GM18526 (cell line): ENCODE results near the gene EIF1AD.

Experiments used
- POLR2A ChIP-seq: IDR thresholded peaks from 3 replicates; pipeline ENCODE4 v1.6.1; 2011; ENCODE audit not compliant: insufficient read length; ENCODE audit errors: extremely low read depth

Gene EIF1AD

GRCh38 chr11:66001942-66002647 is at the start of gene EIF1AD, which contains the start of gene BANF1:
EIF1AD (minus strand) TSS chr11:66002157; CDS start chr11:66000389, 1,768 bp downstream.
BANF1 (plus strand) TSS chr11:66002503; CDS start chr11:66003251, 748 bp downstream.
- TF ChIP-seq POLR2A = peak; percentile 84

GRCh38 chr11:66051371-66051765 is 49.4 kb upstream of the EIF1AD start:
- TF ChIP-seq POLR2A = no peak

- no peak for TF ChIP-seq POLR2A
Observed at GRCh38 chr11:66050581-66051231, 48.7 kb upstream of the EIF1AD start.

DNA sequence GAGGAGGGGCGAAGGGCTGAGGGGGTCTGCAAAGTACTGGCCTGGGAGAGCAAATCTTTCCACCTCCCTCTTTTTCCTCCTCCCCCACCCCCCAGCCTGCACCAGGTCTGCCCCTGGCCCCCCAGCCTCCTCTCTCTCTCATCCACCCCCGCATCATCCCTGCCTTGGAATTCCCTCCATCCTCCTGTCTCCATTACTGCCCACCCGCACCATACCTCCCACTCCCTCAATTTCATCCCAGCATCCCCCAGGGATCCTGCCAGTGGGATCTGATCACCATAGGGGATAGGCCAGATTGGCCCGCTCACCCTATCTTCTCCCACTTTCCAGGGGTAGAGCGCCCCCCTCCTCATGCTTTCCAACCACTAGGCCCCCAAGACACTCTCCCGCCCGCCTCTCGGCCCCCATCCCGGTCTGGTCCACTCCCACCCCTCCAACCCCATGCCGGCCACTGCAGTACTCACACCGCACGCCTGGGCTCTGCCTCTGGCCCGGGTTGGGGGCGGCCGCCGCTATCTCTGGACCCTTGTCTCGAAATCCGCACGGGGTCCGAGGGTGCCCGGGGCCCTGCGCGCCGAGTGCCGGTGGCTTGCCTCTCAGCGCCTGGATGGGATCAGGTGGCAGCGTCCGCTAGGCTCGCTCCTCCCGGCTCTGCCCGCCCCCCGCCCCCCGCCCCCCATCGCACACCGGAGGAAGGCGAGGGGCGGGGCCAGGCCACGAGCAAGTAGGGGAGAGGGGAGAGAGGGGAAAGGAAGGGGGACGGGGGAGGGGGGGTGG is 46.8 kb upstream of the EIF1AD start, which contains the start of gene GAL3ST3:
Gene GAL3ST3 (minus strand): TSS at position 615 of the 777 bp plus-strand sequence. CDS start 3,746 bp downstream, outside the sequence.
- TF ChIP-seq POLR2A = no peak

DNA sequence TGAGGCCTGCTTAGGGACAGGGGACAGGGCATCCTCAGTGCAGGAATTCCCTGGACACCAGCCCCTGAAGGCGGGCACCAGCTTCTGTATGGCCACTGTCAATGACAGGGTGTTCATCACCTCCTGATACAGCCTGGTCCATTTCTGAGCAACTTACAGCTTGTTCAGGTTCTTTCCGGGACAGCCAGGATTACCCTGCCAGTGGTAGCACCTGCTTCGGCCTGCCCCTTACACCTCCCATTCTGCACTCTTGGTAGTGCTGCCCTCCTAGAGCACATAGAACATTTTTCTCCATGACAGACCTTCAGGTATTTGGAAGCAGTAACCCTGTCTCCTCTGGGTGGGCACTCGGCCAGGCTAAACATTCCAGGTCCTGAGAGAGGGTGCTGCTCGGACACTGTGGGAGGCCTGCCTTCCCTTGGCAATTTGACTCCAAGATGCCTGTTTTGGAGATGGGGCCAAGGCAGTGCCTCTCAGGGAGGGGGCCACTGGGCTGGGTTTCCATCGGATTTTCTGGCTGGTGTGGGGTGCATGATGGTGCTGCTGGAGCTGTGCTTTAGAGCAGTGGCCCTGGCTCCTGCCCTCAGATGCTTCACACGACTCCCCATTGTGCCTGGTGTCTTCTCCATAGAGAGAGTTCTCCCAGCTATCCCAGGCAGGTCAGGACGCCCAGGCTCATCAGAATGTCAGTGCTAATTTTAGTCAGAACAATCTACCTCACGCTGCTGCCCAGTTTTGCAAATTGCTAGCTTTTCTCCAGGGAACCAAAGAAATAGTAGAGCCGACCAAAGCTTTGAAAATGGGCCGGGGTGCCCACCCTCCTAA is 45.8 kb upstream of the EIF1AD start:
- TF ChIP-seq POLR2A = no peak

DNA sequence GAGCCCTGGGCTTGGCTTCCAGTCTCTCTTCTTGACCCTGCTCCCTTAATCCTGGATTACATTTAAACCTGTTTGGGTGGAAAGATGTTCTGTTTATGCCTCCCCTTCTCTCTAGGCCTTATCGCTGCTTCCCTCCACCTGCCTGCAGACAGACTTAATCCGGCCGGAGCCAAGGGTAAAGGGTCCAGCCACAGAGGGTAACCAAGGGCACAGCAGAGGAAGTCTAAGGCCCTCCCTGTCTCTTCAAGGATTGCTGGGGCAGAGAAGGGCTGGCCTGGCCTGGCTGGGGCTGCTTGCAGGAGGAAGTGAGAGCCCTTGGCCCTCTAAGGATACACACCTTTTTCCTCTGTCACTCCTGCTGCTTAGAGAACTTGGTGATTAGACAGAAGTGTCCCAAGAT is 44.9 kb upstream of the EIF1AD start:
- no peak for TF ChIP-seq POLR2A

DNA sequence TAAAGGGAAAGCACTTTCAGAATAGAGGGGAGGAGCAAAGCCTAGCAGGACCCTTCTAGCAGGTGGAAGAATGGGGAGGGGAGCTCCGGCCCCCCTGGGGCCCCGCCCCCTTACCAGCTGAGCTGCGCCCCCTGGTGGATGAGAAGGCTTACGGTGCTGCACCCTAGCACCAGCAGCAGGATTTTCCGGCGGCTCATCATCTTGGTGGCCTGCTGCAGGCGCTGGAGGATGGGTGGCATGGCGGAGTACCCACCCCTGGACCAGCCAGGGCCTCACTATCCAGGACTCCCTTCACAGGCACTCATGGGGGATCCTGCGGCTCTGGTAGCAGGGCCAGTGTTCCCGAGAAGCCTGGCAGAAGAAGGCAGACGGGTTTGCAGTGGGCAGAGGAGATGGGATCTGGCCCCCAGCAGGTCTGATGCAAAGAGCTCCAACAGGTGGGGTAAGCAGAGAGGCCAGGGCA is 43.3 kb upstream of the EIF1AD start:
- TF ChIP-seq POLR2A = no peak

GRCh38 chr11:66044757-66045156 is 42.8 kb upstream of the EIF1AD start:
- TF ChIP-seq POLR2A = no peak

DNA sequence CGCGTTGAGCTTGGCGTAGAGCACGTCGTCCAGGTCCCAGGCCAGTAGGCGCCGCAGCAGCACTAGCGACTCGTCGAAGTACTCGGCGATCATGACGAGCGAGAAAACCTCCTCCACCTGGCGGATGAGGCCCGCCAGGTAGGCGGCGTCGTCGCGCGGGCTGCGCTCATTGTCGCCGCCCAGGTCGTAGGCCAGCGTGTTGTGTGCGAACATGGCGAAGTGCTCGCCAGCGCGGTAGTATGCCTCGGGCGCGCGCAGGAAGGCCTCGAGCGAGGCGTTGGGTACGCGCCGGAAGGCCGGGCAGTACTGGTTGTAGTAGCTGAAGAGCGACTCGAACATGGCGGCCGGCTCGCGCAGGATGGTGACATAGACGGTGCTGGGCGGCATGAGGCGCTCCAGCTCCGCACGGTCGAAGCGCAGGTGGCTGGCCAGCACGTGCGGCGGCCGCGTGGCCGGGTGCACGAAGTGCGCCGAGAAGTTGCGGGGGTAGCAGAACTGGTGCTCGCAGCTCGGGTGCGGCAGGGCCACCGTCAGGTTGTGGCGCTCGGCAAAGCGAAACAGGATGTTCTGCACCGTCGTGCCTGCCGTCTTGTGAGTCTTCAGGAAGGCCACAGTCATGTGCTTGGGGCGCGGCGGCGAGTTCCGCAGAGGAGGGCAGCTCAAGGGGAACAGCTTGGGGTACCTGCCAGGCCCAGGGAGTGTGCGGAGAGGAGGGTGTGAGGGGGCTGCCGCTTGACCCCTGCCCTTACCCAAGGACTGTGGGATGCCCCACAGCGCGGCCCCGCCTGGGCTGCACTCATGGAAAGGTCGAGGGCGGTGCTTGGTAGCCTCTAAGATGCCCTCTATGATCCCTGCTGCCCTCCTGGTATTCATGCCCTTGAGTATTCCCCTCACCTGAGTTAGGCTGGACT is 41.3 kb upstream of the EIF1AD start:
- no peak for TF ChIP-seq POLR2A

- no peak for TF ChIP-seq POLR2A
Observed at GRCh38 chr11:66042227-66042995, 40.5 kb upstream of the EIF1AD start.

DNA sequence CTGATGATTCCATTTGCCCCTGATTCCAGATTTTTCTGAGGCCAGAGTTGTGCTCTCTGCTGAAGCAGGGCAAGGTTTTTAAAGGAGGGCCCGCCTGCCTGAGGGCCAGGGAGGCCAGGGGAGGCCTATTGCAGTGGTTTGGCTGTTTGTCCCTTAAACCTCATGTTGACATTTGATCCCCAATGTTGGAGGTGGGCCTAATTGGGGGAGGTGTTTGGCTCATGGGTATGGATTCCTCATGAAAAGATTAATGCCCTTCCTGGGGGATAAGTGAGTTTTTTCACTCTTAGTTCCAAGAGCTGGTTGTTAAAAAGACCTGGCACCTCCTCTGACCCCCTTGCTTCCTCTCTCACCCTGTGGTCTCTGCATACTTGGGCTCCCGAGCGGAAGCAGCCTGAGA is 37.8 kb upstream of the EIF1AD start:
- TF ChIP-seq POLR2A = no peak

DNA sequence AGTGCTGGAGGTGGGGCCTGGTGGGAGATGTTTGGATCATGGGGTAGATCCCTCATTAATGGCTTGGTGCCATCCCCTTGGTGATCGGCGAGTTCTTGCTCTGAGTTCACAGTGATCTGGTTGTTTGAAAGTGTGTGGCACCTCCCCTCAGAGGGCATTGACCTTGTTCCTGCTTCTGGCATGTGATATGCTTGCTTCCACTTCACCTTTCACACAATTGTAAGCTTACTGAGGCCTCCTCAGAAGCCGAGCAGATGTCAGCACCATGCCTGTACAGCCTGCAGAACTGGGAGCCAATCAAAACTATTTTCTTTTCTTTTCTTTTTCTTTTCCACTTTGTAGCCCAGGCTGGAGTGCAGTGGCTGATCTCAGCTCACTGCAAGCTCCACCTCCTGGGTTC is 35.4 kb upstream of the EIF1AD start:
- TF ChIP-seq POLR2A = no peak

DNA sequence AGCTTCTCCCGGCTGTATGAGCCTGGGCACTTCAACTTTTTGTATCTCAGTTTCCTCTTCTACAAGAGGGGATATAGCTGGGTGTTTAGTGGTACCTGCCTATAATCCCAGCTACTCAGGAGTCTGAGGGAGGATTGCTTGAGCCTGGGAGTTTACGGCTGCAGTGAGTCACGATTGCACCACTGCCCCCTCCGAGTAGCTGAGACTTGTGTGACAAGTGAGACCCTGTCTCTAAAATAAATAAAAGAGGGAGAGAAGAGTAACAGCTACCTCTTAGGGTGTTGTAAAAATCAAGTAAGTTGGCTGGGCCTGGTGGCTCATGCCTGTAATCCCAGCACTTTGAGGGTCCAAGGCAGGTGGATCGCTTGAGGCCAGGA is 34.4 kb upstream of the EIF1AD start:
- TF ChIP-seq POLR2A = no peak
